ENCODE results near the gene AP4S1.
"Not testable (repeated sequence)": the region's sequence is repeated elsewhere in the genome, so short reads cannot be mapped to it uniquely, and the experiment has no call there.

The AP4S1 gene

DNA sequence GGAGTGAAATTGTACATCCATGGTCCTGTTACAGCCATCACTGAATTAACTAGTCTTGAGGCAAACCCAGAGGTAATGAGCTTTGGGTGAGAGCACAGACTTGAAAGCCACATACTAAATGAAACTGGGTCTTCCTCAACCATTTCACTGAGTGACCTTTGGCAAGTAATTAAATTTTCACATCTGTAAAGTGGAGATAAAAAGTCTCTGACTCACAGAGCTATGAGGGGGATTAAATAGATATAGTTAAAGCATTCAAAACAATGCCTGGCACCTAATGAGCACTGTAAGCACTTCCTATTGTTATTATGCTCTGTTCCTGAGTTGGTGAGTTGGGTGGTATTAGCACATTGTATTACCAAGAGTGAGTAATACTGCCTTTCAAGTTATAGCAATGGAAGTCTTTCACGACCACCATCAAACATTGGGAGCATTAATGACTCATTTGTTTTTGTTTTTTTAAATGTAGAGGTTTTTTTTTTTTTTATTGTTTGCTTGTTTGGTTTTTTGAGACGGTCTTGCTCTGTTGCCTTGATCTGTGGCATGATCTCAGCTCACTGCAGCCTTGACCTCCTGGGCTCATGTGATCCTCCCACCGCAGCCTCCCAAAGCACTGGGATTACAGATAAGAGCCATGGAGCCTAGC is 13.2 kb downstream of the AP4S1 start:
- Histone ChIP-seq H3K4me1 (ENCODE audit: control extremely low read depth in 1 of 4, control insufficient read depth in 4 of 4, insufficient read depth in 4 of 4, low read length in 3 of 4) (no peaks in the 10 kb centered on the region), H3K9me3 (ENCODE audit: control extremely low read depth in 1 of 5, control insufficient read depth in 4 of 5, insufficient read depth in 2 of 5, low read depth in 1 of 5, low read length in 4 of 5) (no peaks in the 10 kb centered on the region), H3K27me3 (replicated peaks in 2 of 5; ENCODE audit: control insufficient read depth in 4 of 5, insufficient read depth in 5 of 5, low read length in 4 of 5) (no peaks in the 10 kb centered on the region), H3K4me3 (ENCODE audit: control insufficient read depth in 1 of 7, extremely low read depth in 1 of 7, insufficient read depth in 4 of 7, low read depth in 2 of 7, low read length in 6 of 7) (no peak overlapping the region), H3K27ac (ENCODE audit: insufficient read depth in 1 of 2, low read depth in 1 of 2, low read length in 2 of 2, poor library complexity in 1 of 2, severe bottlenecking in 2 of 2) (peak overlapping the region in 1 of 2 experiments; percentile 37), H3K36me3 (ENCODE audit: control insufficient read depth in 4 of 4, insufficient read depth in 4 of 4, low read length in 3 of 4) (peaks cover 0 to 3% (median 0%) of the 10 kb centered on the region in 4 experiments)
- peak in 2 of 3 donors; percentile 23 to 45 for DNase-seq
- CTCF ChIA-PET, result interaction anchor here (0.6 to 1.7 kb wide), 7 partner anchors 11 to 57 kb away, joined by 3 to 5 read pairs (median 3); partner anchors contain the start of genes AP4S1 and STRN3
- 80% methylated on average over 1 of the region's 3 CpGs for WGBS (ENCODE audit: insufficient coverage)
- POLR2A ChIA-PET, result interaction anchor here (1.8 kb wide), 1 partner anchor 12 kb away, joined by 7 read pairs; the partner anchor contains the start of genes AP4S1 and STRN3

DNA sequence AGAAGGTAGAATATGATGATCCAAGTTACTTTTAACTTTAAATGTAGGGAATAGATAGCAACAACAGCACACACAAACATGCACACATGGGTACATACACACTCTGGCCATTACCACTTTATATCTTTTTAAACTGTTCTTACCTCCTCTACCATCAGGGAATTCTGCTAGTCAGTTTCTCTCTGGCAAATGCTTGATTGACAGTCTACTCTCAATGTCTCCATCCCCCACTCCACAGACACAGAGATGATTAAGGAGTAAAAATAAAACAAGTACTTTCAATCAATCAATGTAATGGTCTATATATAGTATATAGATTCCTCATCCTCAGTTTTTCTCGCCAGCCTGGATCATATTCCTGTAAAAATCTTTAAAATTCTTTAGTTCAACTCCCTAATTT is 16.9 kb downstream of the AP4S1 start:
- peaks cover 0 to 3% (median 0%) of the 10 kb centered on the region in 4 experiments for H3K36me3 ChIP-seq (ENCODE audit: control insufficient read depth in 4 of 4, insufficient read depth in 4 of 4, low read length in 3 of 4)
- no peak for DNase-seq
- no peaks in the 10 kb centered on the region for H3K27me3 ChIP-seq (replicated peaks in 2 of 5; ENCODE audit: control insufficient read depth in 4 of 5, insufficient read depth in 5 of 5, low read length in 4 of 5)
- H3K27ac ChIP-seq (ENCODE audit: insufficient read depth in 1 of 2, low read depth in 1 of 2, low read length in 2 of 2, poor library complexity in 1 of 2, severe bottlenecking in 2 of 2), result no peak overlapping the region
- H3K4me1 ChIP-seq (ENCODE audit: control extremely low read depth in 1 of 4, control insufficient read depth in 4 of 4, insufficient read depth in 4 of 4, low read length in 3 of 4), result no peaks in the 10 kb centered on the region
- CTCF ChIA-PET, result no interaction called here
- no CpG with 5 or more reads among the region's 1 CpG for WGBS (ENCODE audit: insufficient coverage)
- H3K9me3 ChIP-seq (ENCODE audit: control extremely low read depth in 1 of 5, control insufficient read depth in 4 of 5, insufficient read depth in 2 of 5, low read depth in 1 of 5, low read length in 4 of 5), result no peaks in the 10 kb centered on the region
- POLR2A ChIA-PET, result no interaction called here
- H3K4me3 ChIP-seq (ENCODE audit: control insufficient read depth in 1 of 7, extremely low read depth in 1 of 7, insufficient read depth in 4 of 7, low read depth in 2 of 7, low read length in 6 of 7), result no peak overlapping the region

DNA sequence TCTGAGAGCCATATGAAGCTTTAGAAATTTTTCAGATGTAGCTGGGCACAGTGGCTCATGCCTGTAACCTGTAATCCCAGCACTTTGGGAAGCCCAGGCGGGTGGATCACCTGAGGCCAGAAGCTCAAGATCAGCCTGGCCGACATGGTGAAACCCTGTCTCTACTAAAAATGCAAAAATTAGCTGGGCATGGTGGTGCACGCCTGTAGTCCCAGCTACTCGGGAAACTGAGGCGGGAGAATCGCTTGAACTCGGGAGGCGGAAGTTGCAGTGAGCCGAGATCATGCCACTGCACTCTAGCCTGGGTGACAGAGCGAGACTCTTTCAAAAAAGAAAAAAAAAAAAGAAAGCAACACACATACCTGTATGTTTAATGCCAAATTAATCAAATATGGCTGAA is 17.4 kb downstream of the AP4S1 start:
- H3K27ac ChIP-seq (ENCODE audit: insufficient read depth in 1 of 2, low read depth in 1 of 2, low read length in 2 of 2, poor library complexity in 1 of 2, severe bottlenecking in 2 of 2); H3K27me3 ChIP-seq (replicated peaks in 2 of 5; ENCODE audit: control insufficient read depth in 4 of 5, insufficient read depth in 5 of 5, low read length in 4 of 5); H3K36me3 ChIP-seq (ENCODE audit: control insufficient read depth in 4 of 4, insufficient read depth in 4 of 4, low read length in 3 of 4); CTCF ChIA-PET; H3K4me1 ChIP-seq (ENCODE audit: control extremely low read depth in 1 of 4, control insufficient read depth in 4 of 4, insufficient read depth in 4 of 4, low read length in 3 of 4); H3K9me3 ChIP-seq (ENCODE audit: control extremely low read depth in 1 of 5, control insufficient read depth in 4 of 5, insufficient read depth in 2 of 5, low read depth in 1 of 5, low read length in 4 of 5); DNase-seq; H3K4me3 ChIP-seq (ENCODE audit: control insufficient read depth in 1 of 7, extremely low read depth in 1 of 7, insufficient read depth in 4 of 7, low read depth in 2 of 7, low read length in 6 of 7): not testable (repeated sequence)
- POLR2A ChIA-PET, result interaction anchor here (0.6 kb wide), 1 partner anchor 33 kb away, joined by 6 read pairs; no protein-coding TSS in a partner anchor
- WGBS (ENCODE audit: insufficient coverage), result 92% methylated on average over 7 of the region's 10 CpGs

DNA sequence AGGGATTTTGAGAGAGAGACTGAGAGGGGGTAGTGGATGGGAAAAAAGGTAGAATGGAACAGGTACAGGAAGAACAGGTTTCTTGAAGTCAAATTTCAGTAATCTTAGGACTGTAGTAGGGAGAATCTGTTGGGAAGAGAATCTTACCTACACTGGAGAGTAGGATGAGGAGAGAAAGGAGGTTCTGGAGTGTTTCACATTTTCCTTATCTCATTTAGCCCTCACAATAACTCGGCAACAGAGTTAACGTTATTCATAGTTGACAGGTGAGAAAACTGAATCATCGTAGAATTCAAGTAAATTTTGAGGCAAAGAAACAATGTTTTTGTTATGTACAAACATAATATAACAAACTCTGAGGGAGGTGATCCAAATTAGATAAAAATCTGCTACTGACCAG is 17.9 kb downstream of the AP4S1 start:
- Histone ChIP-seq H3K36me3 (ENCODE audit: control insufficient read depth in 4 of 4, insufficient read depth in 4 of 4, low read length in 3 of 4) (no peaks in the 10 kb centered on the region), H3K9me3 (ENCODE audit: control extremely low read depth in 1 of 5, control insufficient read depth in 4 of 5, insufficient read depth in 2 of 5, low read depth in 1 of 5, low read length in 4 of 5) (no peaks in the 10 kb centered on the region), H3K27ac (ENCODE audit: insufficient read depth in 1 of 2, low read depth in 1 of 2, low read length in 2 of 2, poor library complexity in 1 of 2, severe bottlenecking in 2 of 2) (no peak overlapping the region), H3K4me3 (ENCODE audit: control insufficient read depth in 1 of 7, extremely low read depth in 1 of 7, insufficient read depth in 4 of 7, low read depth in 2 of 7, low read length in 6 of 7) (no peak overlapping the region), H3K4me1 (ENCODE audit: control extremely low read depth in 1 of 4, control insufficient read depth in 4 of 4, insufficient read depth in 4 of 4, low read length in 3 of 4) (peaks cover 0 to under 1% (median 0%) of the 10 kb centered on the region in 4 experiments), H3K27me3 (replicated peaks in 2 of 5; ENCODE audit: control insufficient read depth in 4 of 5, insufficient read depth in 5 of 5, low read length in 4 of 5) (no peaks in the 10 kb centered on the region)
- ChIA-PET POLR2A (interaction anchor here (0.6 kb wide), 1 partner anchor 33 kb away, joined by 6 read pairs; no protein-coding TSS in a partner anchor), CTCF (interaction anchor here (1.0 to 1.1 kb wide), 3 partner anchors 13 to 61 kb away, joined by 3 to 4 read pairs (median 3); no protein-coding TSS in a partner anchor)
- no CpG with 5 or more reads among the region's 3 CpGs for WGBS (ENCODE audit: insufficient coverage)
- no peak for DNase-seq

DNA sequence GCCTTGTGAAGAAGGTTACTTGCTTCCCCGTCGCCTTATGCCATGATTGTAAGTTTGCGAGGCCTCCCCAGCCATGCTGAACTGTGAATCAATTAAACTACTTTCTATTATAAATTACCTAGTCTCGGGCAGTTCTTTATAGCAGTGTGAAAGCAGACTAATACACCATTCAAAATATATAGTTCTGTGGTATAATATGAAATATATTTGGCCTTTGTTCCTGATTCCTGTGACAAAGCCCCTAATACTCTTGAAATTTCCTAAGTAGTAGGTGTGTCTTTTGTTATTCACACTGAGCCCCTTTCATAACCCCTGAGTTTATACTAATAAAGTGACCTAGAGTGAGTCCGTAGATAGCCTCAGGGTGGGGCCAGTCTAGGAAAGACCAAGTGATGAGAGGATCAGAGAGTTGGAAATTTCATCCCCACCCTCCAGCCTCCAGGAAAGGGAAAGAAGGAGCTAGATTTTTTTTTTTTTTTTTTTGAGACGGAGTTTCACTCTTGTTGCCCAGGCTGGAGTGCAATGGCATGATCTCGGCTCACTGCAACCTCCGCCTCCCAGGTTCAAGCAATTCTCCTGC is 20.1 kb downstream of the AP4S1 start:
- no peak for DNase-seq
- POLR2A ChIA-PET, result no interaction called here
- WGBS (ENCODE audit: insufficient coverage), result no CpG with 5 or more reads among the region's 8 CpGs
- Histone ChIP-seq H3K27me3 (replicated peaks in 2 of 5; ENCODE audit: control insufficient read depth in 4 of 5, insufficient read depth in 5 of 5, low read length in 4 of 5) (no peaks in the 10 kb centered on the region), H3K36me3 (ENCODE audit: control insufficient read depth in 4 of 4, insufficient read depth in 4 of 4, low read length in 3 of 4) (no peaks in the 10 kb centered on the region), H3K4me1 (ENCODE audit: control extremely low read depth in 1 of 4, control insufficient read depth in 4 of 4, insufficient read depth in 4 of 4, low read length in 3 of 4) (peaks cover 0 to 2% (median 0%) of the 10 kb centered on the region in 4 experiments), H3K9me3 (ENCODE audit: control extremely low read depth in 1 of 5, control insufficient read depth in 4 of 5, insufficient read depth in 2 of 5, low read depth in 1 of 5, low read length in 4 of 5) (no peaks in the 10 kb centered on the region), H3K27ac (ENCODE audit: insufficient read depth in 1 of 2, low read depth in 1 of 2, low read length in 2 of 2, poor library complexity in 1 of 2, severe bottlenecking in 2 of 2) (no peak overlapping the region), H3K4me3 (ENCODE audit: control insufficient read depth in 1 of 7, extremely low read depth in 1 of 7, insufficient read depth in 4 of 7, low read depth in 2 of 7, low read length in 6 of 7) (no peak overlapping the region)
- CTCF ChIA-PET, result no interaction called here

DNA sequence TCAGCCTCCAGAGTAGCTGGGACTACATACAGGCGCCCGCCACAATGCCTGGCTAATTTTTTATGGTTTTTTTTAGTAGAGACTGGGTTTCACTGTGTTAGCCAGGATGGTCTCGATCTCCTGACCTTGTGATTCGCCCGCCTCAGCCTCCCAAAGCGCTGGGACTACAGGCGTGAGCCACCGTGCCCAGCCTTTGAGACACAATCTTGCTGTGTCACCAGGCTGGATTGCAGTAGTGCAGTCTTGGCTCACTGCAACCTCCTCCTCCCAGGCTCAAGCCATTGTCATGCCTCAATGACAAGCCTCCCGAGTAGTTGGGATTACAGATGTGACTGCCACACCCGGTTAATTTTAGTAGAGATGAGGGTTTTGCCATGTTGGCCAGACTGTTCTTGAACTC is 22.1 kb downstream of the AP4S1 start:
- CTCF ChIA-PET, result no interaction called here
- no peaks in the 10 kb centered on the region for H3K9me3 ChIP-seq (ENCODE audit: control extremely low read depth in 1 of 5, control insufficient read depth in 4 of 5, insufficient read depth in 2 of 5, low read depth in 1 of 5, low read length in 4 of 5)
- no peak for DNase-seq
- H3K4me3 ChIP-seq (ENCODE audit: control insufficient read depth in 1 of 7, extremely low read depth in 1 of 7, insufficient read depth in 4 of 7, low read depth in 2 of 7, low read length in 6 of 7), result no peak overlapping the region
- H3K27ac ChIP-seq (ENCODE audit: insufficient read depth in 1 of 2, low read depth in 1 of 2, low read length in 2 of 2, poor library complexity in 1 of 2, severe bottlenecking in 2 of 2), result no peak overlapping the region
- H3K4me1 ChIP-seq (ENCODE audit: control extremely low read depth in 1 of 4, control insufficient read depth in 4 of 4, insufficient read depth in 4 of 4, low read length in 3 of 4), result peaks cover 0 to 2% (median 0%) of the 10 kb centered on the region in 4 experiments
- H3K27me3 ChIP-seq (replicated peaks in 2 of 5; ENCODE audit: control insufficient read depth in 4 of 5, insufficient read depth in 5 of 5, low read length in 4 of 5), result no peaks in the 10 kb centered on the region
- H3K36me3 ChIP-seq (ENCODE audit: control insufficient read depth in 4 of 4, insufficient read depth in 4 of 4, low read length in 3 of 4), result no peaks in the 10 kb centered on the region
- POLR2A ChIA-PET, result interaction anchor here (1.1 kb wide), 1 partner anchor 100 kb away, joined by 3 read pairs; no protein-coding TSS in a partner anchor
- 98% methylated on average over 7 of the region's 10 CpGs for WGBS (ENCODE audit: insufficient coverage)

DNA sequence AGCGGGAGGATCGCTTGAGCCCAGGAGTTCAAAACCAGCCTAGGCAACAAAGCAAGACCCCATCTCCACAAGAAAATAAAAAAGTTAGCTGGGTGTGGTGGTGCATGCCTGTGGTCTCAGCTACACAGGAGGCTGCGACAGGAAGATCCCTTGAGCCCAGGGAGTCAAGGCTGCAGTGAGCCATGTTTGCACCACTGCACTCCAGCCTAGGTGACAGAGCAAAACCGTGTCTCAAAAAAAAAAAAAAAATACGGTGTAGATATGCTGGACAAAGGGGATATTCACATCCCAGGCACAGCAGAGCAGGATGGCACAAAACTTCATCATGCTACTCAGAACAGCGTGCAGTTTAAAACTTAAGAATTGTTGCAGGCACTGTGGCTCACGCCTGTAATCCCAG is 25.6 kb downstream of the AP4S1 start:
- H3K4me1 ChIP-seq (ENCODE audit: control extremely low read depth in 1 of 4, control insufficient read depth in 4 of 4, insufficient read depth in 4 of 4, low read length in 3 of 4), result peaks cover 0 to 2% (median 0%) of the 10 kb centered on the region in 4 experiments
- H3K27me3 ChIP-seq (replicated peaks in 2 of 5; ENCODE audit: control insufficient read depth in 4 of 5, insufficient read depth in 5 of 5, low read length in 4 of 5), result no peaks in the 10 kb centered on the region
- ChIA-PET POLR2A (no interaction called here), CTCF (no interaction called here)
- no peak for DNase-seq
- H3K9me3 ChIP-seq (ENCODE audit: control extremely low read depth in 1 of 5, control insufficient read depth in 4 of 5, insufficient read depth in 2 of 5, low read depth in 1 of 5, low read length in 4 of 5), result no peaks in the 10 kb centered on the region
- 94% methylated on average over 4 of the region's 7 CpGs for WGBS (ENCODE audit: insufficient coverage)
- no peaks in the 10 kb centered on the region for H3K36me3 ChIP-seq (ENCODE audit: control insufficient read depth in 4 of 4, insufficient read depth in 4 of 4, low read length in 3 of 4)
- H3K27ac ChIP-seq (ENCODE audit: insufficient read depth in 1 of 2, low read depth in 1 of 2, low read length in 2 of 2, poor library complexity in 1 of 2, severe bottlenecking in 2 of 2), result no peak overlapping the region
- H3K4me3 ChIP-seq (ENCODE audit: control insufficient read depth in 1 of 7, extremely low read depth in 1 of 7, insufficient read depth in 4 of 7, low read depth in 2 of 7, low read length in 6 of 7), result no peak overlapping the region
